ENCODE measurements around the gene PHOX2A.

PHOX2A gene

DNA sequence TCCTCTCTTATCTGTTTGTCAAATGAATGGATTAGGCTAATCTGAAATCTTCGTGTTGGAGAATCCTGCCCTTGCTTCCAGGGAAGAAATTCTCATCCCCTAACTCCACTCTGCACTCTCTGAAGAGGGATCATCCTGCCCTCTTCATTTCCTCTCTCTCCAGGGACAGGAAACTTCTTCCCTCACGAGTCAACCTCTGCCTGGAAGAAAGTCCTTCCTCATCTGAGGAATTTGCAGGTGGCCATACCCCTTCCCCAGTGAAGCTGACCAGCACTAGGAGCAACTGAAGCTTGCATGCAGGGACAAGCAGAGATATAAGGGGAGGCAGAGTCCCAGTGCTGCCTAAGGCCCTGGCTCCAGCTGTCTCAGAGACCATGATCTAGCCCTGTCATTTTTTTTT, 3.6 kb upstream of the PHOX2A start:
- DNase-seq = no peak

- no peak for DNase-seq
Measured at GRCh38 chr11:72245263-72245816, 1.4 kb upstream of the PHOX2A start.

- DNase-seq = no peak
Measured at GRCh38 chr11:72244361-72245262, 636 bp upstream of the PHOX2A start.

GRCh38 chr11:72243173-72244059, 560 bp downstream of the PHOX2A start:
- no peak for DNase-seq

DNA sequence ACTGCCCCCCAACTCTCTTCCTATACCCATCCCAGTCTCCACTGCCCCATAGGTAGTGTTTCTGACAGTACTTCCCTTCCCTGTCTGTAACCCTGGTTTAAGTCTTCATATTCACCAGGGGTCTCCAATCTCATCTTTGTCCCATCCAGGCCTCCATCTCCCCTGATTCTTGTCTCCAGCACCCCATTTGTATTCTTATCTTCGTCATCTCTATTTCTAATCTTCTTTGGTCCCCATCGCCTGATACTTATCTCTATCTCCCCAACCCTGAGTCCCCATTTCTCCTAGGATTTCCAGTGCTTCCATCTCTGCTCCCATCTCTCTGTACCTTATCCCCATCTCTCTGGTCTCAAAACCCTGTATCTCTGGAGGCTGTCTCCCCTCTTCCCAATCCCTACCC, 1.8 kb downstream of the PHOX2A start:
- DNase-seq = no peak

DNA sequence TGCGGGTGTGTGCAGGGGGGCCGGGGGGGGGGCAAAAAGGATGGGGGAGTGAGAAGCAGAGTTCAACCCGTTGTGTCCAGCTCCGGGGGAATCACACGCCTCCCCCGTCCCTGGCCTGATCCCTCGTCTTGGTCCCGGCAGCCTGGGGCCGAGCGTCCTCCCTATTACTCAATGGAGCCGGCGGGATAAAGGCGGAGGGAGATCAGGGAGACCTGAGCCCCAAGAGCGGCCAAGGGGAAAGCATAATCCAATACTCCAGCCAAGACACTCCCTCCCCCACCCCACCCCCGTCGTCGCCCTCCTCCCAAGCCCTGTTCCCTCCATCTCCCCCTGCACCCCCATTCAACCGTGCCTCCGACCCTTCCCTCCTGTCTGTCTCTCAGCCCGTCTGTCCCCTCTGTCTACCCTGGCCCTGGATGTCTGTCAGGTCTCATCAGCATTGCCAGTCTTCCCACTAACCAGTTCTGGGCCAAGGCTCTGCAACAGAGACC, 2.6 kb downstream of the PHOX2A start:
- DNase-seq = no peak

GRCh38 chr11:72240461-72241290, 3.3 kb downstream of the PHOX2A start:
- DNase-seq = no peak

DNA sequence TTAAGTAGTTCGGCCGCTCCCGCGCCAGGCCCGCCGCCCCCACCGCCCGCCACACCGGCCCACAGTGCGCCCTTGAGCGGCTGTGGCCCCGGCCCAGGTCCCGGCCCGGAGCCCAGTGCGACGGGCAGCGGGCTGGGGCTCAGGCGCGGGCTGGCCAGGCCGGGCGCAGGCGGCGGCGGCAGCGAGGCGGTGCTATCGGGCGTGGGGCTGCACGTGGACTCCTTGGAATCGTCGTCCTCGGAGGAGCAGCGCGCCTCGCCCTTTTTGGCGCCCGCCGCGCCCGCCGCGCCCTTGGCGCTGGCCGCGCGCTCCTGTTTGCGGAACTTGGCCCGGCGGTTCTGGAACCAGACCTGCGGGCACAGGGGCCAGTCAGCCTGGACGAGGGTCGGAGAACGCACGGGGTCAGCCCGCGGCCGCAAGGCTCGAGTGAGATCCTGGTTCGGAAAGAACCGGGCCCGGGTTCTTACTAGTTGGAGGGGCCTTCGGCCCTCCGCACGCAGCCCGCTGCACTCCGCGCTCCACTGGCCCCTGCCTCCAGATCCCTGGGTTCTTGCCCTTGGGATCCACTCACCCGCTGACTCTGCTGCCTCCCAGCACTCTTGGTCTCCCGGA, 4.0 kb downstream of the PHOX2A start:
- DNase-seq = no peak

DNA sequence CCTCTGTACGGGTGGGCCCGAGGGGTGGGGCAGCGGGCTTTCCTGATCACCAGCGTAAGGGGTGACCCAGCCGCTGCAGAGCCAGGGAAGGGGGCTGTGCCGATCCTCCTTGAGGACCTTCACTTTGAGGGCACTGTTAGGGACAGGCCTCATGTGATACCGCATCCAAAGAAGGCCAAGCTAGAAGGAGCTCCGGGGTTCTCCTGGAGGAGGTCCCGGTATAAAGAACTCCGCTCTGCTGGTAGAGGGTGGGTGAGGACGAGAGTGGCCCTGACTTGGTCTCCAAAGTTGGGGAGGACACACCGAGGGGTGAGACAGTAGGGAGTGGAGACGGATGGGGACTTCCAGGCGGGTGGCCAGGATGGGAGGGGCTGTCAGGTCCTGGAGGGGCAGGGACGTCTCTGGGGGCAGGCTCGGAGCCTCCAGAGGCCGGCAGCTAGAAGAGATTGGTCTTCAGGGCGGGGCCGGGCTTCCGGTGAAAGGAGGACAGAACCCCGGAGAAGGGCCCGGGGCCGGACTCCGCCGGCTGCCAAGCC, 4.6 kb downstream of the PHOX2A start:
- DNase-seq = no peak

GRCh38 chr11:72238492-72239312, 5.3 kb downstream of the PHOX2A start:
- no peak for DNase-seq

- no peak for DNase-seq
Measured at GRCh38 chr11:72238040-72238450, 5.9 kb downstream of the PHOX2A start.

DNA sequence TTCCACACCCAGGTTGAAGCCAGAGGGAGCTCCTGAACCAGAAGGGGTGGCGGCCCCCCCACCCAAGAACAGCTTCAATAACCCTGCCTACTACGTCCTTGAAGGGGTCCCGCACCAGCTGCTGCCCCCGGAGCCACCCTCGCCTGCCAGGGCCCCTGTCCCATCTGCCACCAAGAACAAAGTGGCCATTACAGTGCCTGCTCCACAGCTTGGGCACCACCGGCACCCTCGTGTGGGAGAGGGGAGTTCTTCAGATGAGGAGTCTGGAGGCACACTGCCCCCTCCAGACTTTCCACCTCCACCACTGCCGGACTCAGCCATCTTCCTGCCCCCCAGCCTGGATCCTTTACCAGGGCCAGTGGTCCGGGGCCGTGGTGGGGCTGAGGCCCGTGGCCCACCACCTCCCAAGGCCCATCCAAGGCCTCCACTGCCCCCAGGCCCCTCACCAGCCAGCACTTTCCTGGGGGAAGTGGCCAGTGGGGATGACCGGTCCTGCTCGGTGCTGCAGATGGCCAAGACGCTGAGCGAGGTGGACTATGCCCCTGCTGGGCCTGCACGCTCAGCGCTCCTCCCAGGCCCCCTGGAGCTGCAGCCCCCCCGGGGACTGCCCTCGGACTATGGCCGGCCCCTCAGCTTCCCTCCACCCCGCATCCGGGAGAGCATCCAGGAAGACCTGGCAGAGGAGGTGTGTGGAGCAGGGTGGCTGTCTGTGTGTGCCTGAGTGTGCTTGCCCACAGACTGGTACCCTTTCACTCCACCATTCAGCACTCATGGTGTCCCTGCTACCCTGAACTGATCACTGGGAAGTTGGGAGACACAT, 6.7 kb downstream of the PHOX2A start:
- DNase-seq = no peak

GRCh38 chr11:72236774-72237111, 7.2 kb downstream of the PHOX2A start:
- DNase-seq = no peak

GRCh38 chr11:72236083-72236697, 7.8 kb downstream of the PHOX2A start:
- DNase-seq = no peak

GRCh38 chr11:72235351-72236057, 8.5 kb downstream of the PHOX2A start:
- no peak for DNase-seq

- no peak for DNase-seq
Measured at GRCh38 chr11:72234920-72235319, 9.1 kb downstream of the PHOX2A start.

GRCh38 chr11:72234514-72234830, 9.5 kb downstream of the PHOX2A start:
- DNase-seq = no peak

- DNase-seq = no peak
Measured at GRCh38 chr11:72233773-72234513, 10.0 kb downstream of the PHOX2A start.

Data from effector CD8-positive, alpha-beta T cell (primary cell).